H1 (cell line): ENCODE measurements around the gene LRCH1.

Source experiments
- ATF3 ChIP-seq: IDR thresholded peaks from 2 replicates; pipeline ENCODE4 v1.6.1; 2011; ENCODE audit warnings: low read depth, mild to moderate bottlenecking, low read length; ENCODE audit not compliant: insufficient read depth
- EZH2 ChIP-seq: fragments of 200-600 bp; sonication (generic); IDR thresholded peaks from 2 replicates; pipeline ENCODE4 v1.7.1; 2012; ENCODE audit warnings: low read depth, mild to moderate bottlenecking, moderate library complexity, low read length, inconsistent platforms; ENCODE audit not compliant: severe bottlenecking
- POLR2A ChIP-seq, 2 experiments: IDR thresholded peaks; 1 replicate in 1 of 2; 2 replicates in 1 of 2; pipeline ENCODE4 v1.6.1; 2011; ENCODE audit warnings: low read depth in 2 of 2, low read length in 2 of 2, mild to moderate bottlenecking in 2 of 2; ENCODE audit errors: control extremely low read depth in 1 of 2
- SP1 ChIP-seq: IDR thresholded peaks from 2 replicates; pipeline ENCODE4 v1.6.1; 2011; ENCODE audit warnings: low read depth, low read length
- TF ChIP-seq, protein P1 (sequence below), 3 experiments: IDR thresholded peaks; 1 replicate in 2 of 3; 2 replicates in 1 of 3; pipeline versions ENCODE4 v1.5.1 to v1.6.1; 2011; ENCODE audit warnings: low read length in 3 of 3, mild to moderate bottlenecking in 3 of 3, inconsistent platforms in 2 of 3, low read depth in 1 of 3, moderate library complexity in 1 of 3; ENCODE audit not compliant: insufficient read depth in 1 of 3; ENCODE audit errors: control extremely low read depth in 1 of 3

- no peak for TF ChIP-seq ATF3
- no peak for TF ChIP-seq SP1
- TF ChIP-seq, protein P1, sequence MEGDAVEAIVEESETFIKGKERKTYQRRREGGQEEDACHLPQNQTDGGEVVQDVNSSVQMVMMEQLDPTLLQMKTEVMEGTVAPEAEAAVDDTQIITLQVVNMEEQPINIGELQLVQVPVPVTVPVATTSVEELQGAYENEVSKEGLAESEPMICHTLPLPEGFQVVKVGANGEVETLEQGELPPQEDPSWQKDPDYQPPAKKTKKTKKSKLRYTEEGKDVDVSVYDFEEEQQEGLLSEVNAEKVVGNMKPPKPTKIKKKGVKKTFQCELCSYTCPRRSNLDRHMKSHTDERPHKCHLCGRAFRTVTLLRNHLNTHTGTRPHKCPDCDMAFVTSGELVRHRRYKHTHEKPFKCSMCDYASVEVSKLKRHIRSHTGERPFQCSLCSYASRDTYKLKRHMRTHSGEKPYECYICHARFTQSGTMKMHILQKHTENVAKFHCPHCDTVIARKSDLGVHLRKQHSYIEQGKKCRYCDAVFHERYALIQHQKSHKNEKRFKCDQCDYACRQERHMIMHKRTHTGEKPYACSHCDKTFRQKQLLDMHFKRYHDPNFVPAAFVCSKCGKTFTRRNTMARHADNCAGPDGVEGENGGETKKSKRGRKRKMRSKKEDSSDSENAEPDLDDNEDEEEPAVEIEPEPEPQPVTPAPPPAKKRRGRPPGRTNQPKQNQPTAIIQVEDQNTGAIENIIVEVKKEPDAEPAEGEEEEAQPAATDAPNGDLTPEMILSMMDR (IDR thresholded peaks at IDR 0.05; ENCODE audit: control extremely low read depth in 1 of 3, insufficient read depth in 1 of 3, low read depth in 1 of 3, low read length in 3 of 3), result no peak
- TF ChIP-seq EZH2, result no peak
- no peak for TF ChIP-seq POLR2A (IDR thresholded peaks at IDR 0.05; ENCODE audit: control extremely low read depth in 1 of 2, low read depth in 2 of 2, low read length in 2 of 2)
Measured at GRCh38 chr13:46662690-46663089, 109.7 kb downstream of the LRCH1 start.
